GM12874 (cell line): Measurements from ENCODE around the gene SLC10A7.

Experiments used
- CTCF ChIP-seq: IDR thresholded peaks from 2 replicates; pipeline ENCODE4 v1.5.1; 2011; ENCODE audit warnings: low read depth, mild to moderate bottlenecking, control low read depth, low read length, moderate library complexity; ENCODE audit not compliant: insufficient read depth

Gene SLC10A7

GRCh38 chr4:146521541-146522097 is at the start of gene SLC10A7:
Gene SLC10A7, minus strand, starts transcription at chr4:146521940. Its CDS starts 223 bp downstream, at chr4:146521717.
- TF ChIP-seq CTCF, result no peak

- no peak for TF ChIP-seq CTCF
These were observed 45.7 kb upstream of the SLC10A7 start for GRCh38 chr4:146567396-146567795.

- no peak for TF ChIP-seq CTCF
These were observed 42.8 kb upstream of the SLC10A7 start for GRCh38 chr4:146564492-146564891.

- no peak for TF ChIP-seq CTCF
These were observed 28.4 kb upstream of the SLC10A7 start for GRCh38 chr4:146550161-146550560.

- TF ChIP-seq CTCF, result no peak
These were observed 26.7 kb upstream of the SLC10A7 start for GRCh38 chr4:146548443-146548842.

- peak; percentile 38; the same call in 1 of the 2 replicates for TF ChIP-seq CTCF
These were observed 23.4 kb upstream of the SLC10A7 start for GRCh38 chr4:146545102-146545501.

- TF ChIP-seq CTCF, result no peak
These were observed 12.4 kb upstream of the SLC10A7 start for GRCh38 chr4:146534178-146534577.
